HG03520 (cell line): ENCODE data around the gene COMT.
"Not testable (repeated sequence)": the region's sequence is repeated elsewhere in the genome, so short reads cannot be mapped to it uniquely, and the experiment has no call there.

Experiments
- ATAC-seq: cut with Tn5 transposase; IDR thresholded peaks from one replicate; pipeline ENCODE4 v1.9.1; 2021; ENCODE audit warnings: mild to moderate bottlenecking, moderate library complexity; ENCODE audit not compliant: unreplicated experiment

The COMT gene

DNA sequence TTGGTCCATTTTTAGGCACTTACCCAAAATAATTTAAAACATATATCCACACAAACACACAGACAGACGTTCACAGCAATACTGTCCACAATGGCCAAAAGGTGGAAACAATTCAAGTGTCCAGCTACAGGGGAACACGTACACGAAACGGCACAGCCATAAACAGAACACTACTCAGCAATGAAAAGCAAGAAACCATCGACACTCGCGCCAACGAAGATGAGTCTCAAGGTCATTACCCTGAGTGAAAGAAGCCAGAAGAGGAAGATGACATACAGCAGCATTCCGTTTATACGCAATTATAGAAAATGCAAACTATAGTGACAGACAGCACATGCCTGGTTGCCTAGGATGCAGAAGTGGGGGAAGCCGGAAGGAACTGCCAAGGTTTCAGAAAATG, 13.4 kb upstream of the COMT start:
- no peak for ATAC-seq

DNA sequence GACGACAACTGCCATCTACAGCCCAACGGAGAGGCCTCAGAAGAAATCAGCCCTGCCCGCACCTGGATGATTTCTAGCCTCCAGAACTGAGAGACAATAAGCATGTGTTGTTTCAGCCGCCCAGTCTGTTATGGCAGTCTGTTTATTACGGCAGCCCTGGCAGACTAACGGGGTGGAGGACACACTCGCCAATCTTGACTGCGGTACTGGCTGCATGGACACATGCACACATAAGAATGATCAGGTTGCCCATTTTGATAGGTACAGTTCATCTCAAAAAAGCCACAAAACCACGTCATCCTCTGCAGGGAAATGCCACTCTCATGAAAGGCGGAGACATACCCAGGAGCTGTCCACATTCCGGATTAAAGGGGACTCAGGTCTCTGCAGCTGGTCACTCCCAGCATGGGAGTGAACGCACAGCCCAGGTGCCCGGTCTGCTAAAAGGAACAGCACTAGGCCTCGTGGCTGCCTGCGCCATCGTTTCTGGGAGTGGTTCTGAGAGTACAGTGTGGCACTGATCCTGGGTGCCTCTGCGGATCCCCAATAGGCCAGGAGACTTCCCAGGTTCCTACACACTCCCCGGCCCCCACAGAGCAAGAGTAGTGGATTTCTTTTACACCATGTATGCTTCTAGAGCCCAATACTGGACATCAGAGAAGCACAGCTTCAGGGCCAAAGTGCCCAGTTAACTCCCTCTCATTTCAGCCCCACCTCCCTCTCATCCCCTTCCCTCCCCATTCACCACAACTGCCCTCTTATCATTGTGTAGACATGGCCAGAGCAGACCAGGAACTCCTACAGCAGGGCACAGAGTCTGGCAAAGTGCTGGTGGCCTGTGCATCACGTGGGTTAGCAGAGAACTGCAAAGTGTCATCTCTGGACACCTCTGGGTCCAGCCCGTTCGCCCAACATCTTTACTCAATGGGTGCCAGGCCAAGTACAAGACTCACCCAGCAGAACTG, 11.7 kb upstream of the COMT start:
- no peak for ATAC-seq

DNA sequence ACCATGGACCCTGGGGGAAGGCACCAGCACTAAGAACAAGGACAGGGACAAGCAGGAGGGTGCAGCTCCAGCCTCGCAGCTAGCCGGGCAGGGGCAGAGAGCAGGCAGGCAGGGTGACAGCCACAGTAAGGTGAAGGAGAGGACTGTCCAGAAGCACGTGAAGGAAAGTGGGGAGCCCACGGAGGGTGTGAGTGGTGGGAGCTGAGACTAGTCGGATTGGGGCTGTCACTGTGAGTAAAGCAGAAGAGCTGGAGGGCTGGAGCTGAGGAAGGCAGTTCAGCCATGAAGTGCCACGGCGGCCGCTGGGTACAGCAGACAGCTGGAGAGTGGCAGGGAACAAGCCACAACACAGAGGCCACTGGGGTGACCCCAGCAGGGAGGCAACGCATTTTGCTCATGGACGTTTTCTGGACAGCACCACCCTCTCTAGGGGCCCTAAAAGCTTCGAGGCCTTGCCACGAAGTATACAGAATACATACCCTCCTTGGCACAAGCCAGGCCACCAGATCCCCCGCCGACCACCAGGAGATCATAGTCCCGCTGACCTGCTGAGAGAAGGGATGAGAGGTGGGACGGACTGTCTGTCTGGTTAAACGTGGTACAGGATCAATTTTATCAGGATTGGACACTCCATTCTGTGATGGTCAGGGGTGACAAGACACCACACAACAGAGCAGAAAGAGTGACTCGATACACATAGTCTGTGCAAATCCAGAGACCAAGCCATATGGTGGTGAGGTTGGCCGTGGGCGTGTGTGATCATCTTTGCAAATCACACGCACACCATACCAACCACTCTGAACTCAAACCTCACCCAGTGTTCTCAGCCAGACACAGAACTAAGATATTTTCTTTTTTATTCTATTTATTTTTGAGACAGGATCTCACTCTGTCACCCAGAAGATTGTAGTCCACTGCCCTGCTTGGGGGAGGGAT, 10.8 kb upstream of the COMT start:
- no peak for ATAC-seq

DNA sequence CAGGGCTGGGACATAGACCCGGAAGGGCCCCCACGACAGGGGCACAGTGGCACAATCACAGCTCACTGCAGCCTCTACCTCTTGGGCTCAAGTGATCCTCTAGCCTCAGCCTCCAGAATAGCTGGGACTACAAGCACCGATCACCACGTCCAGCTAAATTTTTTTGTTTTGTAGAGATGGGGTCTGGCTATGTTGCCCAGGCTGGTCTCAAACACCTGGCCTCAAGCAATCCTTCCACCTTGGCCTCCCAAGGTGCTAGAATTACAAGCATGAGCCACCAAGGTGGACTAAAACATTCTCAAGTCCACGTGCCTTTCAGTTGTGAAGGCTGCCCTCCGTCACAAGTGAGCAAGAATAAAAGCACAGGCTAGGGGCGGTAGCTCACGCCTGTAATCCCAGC, 10.1 kb upstream of the COMT start:
- ATAC-seq, result no peak

DNA sequence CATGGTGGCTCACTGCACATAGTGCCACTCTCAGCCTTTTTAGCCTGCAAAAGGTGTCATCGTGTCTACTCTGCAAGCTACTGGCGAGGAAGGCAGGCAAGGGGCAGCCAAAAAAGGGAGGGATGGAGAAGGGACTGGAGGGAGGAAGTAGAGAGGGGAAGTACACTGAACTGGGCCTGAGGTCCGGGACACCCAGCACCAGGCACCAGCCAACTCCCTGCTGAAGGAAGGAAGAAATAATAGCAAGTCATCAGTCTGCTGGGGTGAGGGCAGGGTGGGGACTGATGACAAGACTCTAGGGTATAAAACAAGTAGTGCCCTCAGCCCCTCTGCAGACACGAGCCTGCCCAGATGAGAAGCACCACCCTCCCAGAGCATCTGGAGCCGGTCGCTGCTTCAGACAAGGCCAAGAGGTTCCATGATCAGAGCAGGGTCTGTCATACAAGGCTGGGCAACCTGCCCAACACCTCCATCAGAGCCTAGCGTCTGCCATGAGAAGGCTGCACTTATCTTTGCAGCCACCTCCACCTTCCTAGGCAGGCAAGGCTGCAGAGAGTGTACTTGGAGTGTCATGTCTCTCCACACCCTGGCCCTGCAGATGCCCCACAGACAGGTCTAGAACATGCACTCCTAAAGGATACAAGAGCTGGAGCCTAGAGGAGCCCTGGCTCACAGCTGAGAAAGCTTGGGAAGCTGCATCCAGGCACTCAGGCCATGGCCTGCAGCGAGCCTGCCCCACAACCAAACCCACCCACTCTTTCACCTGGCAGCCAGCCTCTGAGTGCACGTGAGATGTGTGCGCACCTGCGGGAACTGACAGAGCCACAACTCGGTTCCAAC, 9.0 kb upstream of the COMT start:
- ATAC-seq, result no peak

DNA sequence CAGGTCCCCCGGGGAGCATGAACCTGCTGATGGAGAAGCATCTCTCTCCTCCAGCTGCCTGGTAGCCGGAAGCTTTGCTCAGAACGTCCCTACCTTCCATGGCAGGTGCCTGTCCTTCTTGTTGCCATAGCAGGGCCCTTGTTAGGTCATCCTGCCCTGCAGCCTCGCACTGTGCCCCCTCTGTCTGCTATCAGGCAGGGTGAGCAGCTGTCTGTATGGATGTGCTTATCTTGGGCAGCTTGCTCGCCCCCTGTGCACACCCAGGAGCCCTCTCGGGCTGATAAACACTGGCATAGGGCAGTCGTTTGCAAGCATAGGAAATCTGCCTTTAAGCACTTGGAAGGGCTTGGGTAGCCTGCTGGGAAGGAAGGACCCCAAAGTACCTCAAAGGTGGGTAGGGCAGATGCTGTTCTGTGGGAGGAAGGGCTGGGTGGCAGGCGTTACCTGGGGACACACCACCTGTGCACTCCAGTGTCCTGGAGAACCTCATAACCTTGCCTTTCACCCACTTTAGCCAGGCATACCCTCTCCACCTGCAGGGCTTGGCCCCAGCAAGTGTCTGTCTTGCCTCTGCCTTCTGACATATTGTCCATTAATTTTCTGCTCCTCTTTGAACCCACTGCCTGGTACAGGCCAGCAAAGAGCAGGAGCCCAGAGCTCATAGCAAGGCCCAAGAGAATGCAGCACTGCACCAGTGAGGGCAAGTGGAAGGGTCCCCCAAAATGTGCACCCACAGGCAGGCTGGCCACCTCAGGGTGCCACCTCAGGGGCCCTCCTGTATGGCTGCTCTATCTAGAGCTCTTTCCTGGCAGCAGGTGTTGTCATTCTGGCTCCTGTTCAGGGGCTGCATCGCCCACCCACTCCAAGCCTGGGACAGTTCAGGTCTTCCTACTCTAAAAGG, 8.0 kb upstream of the COMT start:
- no peak for ATAC-seq

DNA sequence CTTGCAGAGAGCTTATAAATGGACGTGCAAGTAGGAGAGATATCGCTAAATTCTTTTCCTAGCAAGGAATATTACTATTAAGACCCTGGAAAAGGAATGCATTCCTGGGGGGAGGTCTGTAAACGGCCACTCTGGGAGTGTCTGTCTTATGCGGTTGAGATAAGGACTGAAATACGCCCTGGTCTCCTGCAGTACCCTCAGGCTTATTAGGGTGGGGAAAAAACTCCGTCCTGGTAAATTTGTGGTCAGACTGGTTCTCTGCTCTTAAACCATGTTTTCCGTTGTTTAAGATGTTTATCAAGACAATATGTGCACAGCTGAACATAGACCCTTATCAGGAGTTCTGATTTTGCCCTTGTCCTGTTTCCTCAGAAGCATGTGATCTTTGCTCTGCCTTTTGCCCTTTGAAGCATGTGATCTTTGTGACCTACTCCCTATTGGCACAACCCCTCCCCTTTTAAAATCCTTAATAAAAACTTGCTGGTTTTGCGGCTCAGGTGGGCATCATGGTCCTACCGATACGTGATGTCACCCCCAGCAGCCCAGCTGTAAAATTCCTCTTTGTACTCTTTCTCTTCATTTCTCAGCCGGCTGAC, 6.4 kb upstream of the COMT start:
- not testable (repeated sequence) for ATAC-seq

DNA sequence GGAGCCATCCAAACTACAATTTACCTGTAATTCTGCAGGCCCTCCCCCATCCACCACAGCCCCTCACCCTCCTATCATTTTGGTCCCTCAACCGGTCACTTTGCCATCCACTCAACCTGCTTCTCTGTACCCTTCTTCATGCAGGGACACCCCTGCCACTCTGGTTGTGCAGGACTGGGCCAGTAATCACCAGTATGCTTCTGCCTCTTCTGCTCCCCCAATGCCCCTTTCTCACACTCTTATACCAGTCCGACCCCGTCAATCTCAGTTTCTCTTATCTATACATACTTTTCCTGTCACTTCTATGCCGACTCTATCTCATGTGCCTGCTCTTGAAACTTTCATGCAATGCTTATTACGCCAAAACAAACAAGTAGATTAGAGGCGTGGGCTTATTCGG, 5.1 kb upstream of the COMT start:
- no peak for ATAC-seq

DNA sequence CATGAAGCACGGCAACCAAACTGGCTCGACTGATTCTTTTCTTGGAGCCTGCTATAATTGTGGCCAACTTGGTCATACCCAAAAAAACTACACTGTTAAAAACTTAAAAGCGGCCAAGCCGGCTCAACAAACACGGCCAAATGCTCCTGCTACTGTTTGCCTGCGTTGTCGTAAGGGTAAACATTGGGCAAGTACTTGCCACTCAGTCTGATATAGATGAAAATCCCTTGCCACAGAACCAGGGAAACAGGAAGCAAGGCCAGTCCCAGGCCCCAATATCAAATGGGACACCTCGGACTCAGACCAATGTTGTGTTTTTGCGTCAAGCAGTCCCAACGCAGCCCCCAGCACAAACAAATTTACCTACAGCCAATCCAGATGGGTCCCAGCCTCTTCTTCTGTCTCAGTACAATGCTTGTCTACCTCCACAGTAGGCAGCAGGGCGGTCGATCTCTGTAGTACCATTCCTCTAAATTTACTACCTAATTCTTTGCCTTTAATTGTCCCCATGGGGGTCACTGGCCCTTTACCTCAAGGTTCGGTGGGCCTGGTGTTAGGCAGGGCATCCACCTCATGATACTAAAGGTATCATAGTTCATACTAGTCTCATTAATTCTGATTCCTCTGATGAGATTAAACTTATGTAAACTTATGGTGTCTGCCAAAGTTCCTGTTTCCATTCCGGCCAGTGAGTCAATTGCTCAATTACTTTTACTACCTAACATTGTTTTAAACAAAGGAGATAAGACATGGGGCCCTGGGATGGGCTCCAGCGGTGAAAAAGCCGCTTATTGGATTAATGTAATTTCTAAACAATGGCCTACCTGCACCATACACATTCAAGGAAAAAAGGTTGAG, 3.7 kb upstream of the COMT start:
- no peak for ATAC-seq

DNA sequence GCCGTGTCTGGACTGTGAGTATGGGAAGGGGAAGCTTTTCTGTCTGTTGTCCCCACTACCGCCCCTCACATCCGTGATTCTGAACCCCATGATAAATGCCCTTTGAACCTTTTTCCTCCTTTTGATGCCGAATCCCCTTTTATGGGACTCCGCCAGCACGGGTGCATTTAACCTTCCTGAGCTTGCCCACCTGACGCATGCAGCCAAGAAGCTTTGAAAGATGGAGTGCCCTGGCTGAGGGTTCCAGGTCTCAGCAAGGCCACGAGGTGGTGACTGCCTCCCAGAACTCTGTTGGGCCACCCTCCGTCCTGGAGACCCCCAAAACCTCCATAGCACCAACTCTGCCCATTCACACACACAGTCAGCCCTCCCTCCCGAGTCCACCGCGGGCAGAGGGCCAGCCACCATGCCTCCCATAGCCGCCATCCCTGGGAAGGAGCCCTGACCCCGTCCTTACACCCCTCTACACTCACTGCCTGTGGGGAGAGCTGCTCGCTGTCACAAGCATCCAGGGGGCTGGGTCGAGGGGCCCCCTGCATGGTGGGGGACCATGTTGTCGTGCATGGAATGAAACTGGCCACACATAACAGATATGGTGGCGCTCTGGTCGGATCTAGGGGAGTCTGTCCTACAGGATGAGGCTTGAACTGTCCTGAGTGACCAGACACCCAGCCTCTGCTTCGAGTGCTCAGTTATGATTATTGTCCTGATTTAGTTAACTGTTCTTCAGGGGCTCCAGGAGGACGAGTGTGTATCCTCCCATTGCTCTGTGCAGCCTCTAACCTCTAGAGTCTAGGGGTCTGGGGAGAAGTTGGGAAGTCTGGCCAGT, 822 bp upstream of the COMT start:
- ATAC-seq, result no peak

DNA sequence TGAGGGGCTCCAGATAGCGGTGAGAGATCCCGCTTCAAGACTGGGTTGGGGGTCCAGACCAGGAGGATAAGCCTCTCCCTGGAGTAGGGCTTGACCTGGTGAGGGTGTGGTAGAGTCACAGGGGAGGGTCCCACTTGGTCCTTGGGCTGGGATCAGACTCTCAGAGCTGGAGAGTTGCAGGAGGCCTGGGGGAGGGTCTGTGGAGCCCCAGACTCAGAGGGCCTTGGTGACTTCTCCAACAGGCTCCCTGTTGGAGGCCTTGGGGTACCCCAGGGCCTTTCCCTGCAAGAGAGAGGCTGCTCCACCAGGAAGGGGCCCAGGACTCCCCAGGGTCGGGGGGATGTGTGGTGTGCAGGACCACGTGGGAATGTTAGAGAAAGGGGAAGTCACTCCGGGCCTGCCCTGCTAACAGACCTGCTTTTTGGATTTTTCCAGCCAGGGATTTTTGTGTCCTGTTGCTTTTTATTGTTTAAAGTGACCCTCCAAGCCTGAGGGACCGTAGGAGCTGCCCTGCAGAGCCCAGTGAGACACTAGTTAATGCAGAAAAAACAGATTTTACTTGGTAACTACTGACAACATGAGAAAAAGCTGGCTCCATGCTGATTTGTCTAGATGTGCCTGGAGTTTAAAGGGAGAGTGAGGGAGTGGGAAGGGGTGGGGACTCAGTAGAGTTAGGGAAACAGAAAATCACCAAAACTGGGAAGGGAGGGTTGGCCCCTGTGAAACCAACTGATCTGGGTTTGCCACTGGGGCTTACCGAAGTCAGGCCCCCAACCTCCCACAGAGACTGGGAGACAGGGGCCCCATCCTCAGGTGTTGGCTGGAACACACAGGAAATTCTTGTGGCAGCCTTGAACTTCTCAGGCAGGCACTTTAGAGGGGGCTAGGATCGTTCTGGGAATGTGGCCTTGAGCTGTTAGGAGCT, 847 bp downstream of the COMT start:
- no peak for ATAC-seq

DNA sequence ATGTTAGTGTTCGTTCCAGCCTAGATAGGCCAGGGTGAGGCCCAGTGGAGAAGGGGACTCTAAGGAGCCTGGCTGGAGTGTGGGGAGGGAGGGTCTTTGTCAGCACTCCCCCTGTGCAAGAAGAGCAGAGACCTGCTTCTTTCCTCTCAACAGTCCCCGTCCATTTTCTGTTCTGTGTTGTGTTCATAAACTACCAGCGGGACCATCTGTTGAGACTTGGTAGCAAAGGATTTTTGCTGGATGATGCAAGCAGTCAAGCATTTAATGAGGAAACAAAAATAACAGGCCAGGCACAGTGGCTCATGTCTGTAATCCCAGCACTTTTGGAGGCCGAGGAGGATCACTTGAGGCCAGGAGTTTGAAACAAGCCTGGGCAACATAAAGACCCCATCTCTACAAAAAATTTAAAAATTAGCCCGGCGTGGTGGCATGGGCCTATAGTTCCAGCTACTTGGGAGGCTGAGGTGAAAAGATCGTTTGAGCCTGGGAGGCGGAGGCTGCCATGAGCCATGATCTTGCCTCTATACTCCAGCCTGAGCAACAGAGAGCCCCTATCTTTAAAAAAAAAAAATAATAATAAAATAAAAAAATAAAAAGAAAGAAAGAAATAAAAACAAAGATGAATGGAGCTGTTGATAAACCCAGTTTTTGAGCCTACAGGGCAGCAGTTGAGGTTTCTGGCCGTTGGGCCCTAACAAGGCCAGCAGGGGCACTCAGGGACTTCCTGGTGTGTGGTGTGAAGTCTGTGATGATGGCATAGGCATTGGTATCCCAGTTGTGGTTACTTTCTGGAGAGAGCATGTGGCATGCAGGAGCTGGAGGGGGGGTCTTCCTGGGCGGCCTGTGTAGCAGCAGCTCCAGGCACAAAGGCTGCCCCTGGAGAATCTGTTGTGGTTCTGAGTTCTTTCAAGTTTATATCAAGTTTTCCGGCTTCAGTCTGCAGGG, 1.8 kb downstream of the COMT start:
- no peak for ATAC-seq

DNA sequence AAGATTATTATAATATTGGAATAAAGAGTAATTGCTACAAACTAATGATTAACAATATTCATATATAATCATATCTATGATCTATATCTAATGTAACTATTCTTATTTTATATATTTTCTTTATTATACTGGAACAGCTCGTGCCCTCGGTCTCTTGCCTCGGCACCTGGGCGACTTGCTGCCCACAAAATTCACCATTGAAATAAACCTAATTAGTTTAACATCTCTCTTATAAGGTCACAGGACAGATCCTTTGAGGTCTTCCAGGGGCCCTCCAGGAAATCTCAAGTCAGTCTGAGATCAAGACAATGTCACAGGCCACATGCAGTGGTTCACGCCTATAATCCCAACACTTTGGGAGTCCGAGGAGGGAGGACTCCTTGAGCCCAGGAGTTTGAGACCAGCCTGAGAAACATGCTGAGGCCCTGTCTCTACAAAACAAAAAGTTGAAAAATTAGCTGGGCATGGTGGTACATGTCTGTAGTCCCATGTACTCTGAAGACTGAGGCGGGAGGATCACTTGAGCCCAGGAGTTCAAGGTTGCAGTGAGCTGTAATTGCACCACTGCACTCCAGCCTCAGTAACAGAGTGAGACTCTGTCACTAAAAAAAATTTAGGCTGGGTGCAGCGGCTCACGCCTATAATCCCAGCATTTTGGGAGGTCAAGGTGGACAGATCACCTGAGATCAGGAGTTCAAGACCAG, 6.6 kb downstream of the COMT start:
- no peak for ATAC-seq

DNA sequence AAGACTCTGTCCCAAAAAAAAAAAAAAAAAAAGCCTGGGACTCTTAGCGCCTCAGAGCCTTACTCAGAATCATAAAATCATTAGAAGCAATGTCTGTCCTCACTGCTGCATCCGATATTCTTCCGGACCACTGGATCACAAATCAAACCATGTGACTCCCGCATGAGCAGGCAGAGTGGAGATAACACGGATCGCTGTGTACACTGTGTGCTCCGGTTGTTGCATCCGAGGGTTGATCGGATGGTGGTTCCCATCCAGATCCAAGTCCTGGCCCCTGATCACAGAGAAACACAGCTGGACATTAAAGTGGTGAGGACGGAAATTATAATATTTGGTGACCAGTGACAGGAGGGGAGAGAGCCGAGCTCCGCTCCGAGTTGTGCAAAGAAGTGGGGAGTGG, 9.8 kb downstream of the COMT start:
- no peak for ATAC-seq
